Measurements from ENCODE around the gene BMP7.

GRCh38 chr20:57197352-57198131 is 68.9 kb downstream of the BMP7 start:
- TF ChIP-seq CTCF (conservative IDR thresholded peaks at IDR 0.05; ENCODE audit: low read length) (no peak), EZH2phosphoT487 (IDR thresholded peaks at IDR 0.05; ENCODE audit: borderline replicate concordance, low read depth, low read length) (no peak)

Data from OCI-LY7 (cell line).